CD4-positive, alpha-beta memory T cell (primary cell): Measurements from ENCODE around the gene CGN. TPM values are rescaled to one million over a fixed set of nuclear protein-coding genes. Genes with fewer than 3 reads are reported as not detected.

Experiments
- CTCF ChIA-PET: fragments of 350-600 bp; sonication (Branson Sonifier 250); formaldehyde crosslinking; loops from one replicate; lab custom pipeline; 2021; ENCODE audit warnings: inconsistent platforms; ENCODE audit not compliant: partially characterized antibody; lab: Charles Lee
- POLR2A ChIA-PET: fragments of 350-600 bp; sonication (Branson Sonifier 250); formaldehyde crosslinking; loops from one replicate; lab custom pipeline; 2021; ENCODE audit not compliant: partially characterized antibody; lab: Charles Lee
- DNase-seq, 5 donors: peaks; one replicate each; pipeline versions ENCODE4 v3.0.0 to v3.0.0-alpha.2; 2020 to 2022; ENCODE audit warnings: mixed read lengths in 1 of 5
- H3K27ac ChIP-seq: one replicate; pipeline ENCODE4 v1.7.0; 2013; ENCODE audit warnings: low read depth, low read length
- H3K27me3 ChIP-seq: 2 replicates; pipeline ENCODE4 v1.7.0; 2013; ENCODE audit warnings: mild to moderate bottlenecking, low read length, moderate library complexity; ENCODE audit not compliant: insufficient read depth
- H3K36me3 ChIP-seq: 2 replicates; pipeline ENCODE4 v1.7.0; 2013; ENCODE audit warnings: mild to moderate bottlenecking, low read length, moderate library complexity; ENCODE audit not compliant: insufficient read depth
- H3K4me1 ChIP-seq: 2 replicates; pipeline ENCODE4 v1.7.0; 2013; ENCODE audit warnings: mild to moderate bottlenecking, low read length, moderate library complexity; ENCODE audit not compliant: insufficient read depth
- H3K4me3 ChIP-seq, 2 donors: one replicate each; pipeline ENCODE4 v1.7.0; 2013; ENCODE audit warnings: low read length in 2 of 2, mild to moderate bottlenecking in 1 of 2
- H3K9me3 ChIP-seq, 2 donors: one replicate each; pipeline ENCODE4 v1.7.0; 2013; ENCODE audit warnings: low read length in 2 of 2, control low read depth in 1 of 2; ENCODE audit not compliant: control insufficient read depth in 1 of 2
- H3K27ac Mint-ChIP-seq, 7 donors: one replicate each; pipeline ENCODE4 v1.8.0; 2020 to 2021; ENCODE audit warnings: mixed read lengths in 7 of 7, mild to moderate bottlenecking in 6 of 7, inconsistent platforms in 3 of 7, moderate library complexity in 3 of 7
- H3K27me3 Mint-ChIP-seq, 2 donors: one replicate each; pipeline ENCODE4 v1.8.0; 2020 to 2021; ENCODE audit warnings: mixed read lengths in 2 of 2
- H3K36me3 Mint-ChIP-seq, 2 donors: one replicate each; pipeline ENCODE4 v1.8.0; 2020 to 2021; ENCODE audit warnings: mixed read lengths in 2 of 2, inconsistent platforms in 1 of 2, mild to moderate bottlenecking in 1 of 2
- H3K4me1 Mint-ChIP-seq, 4 donors: one replicate each; pipeline ENCODE4 v1.8.0; 2020 to 2021; ENCODE audit warnings: mixed read lengths in 4 of 4, mild to moderate bottlenecking in 1 of 4
- H3K4me3 Mint-ChIP-seq, 8 donors: one replicate each; pipeline ENCODE4 v1.8.0; 2020 to 2021; ENCODE audit warnings: mixed read lengths in 8 of 8, mild to moderate bottlenecking in 7 of 8, moderate library complexity in 6 of 8, inconsistent platforms in 3 of 8
- H3K9me3 Mint-ChIP-seq, 8 donors: one replicate each; pipeline ENCODE4 v1.8.0; 2020 to 2021; ENCODE audit warnings: mixed read lengths in 8 of 8, mild to moderate bottlenecking in 5 of 8, inconsistent platforms in 3 of 8, moderate library complexity in 1 of 8
- intact Hi-C: fragments of 100-400 bp; cut with micrococcal nuclease; formaldehyde crosslinking; loops from one replicate; pipeline ENCODE4 v1.15.1; 2023
- microRNA-seq: library from miRNA; unstranded; fragments of <30 nt; microRNA quantifications from one replicate; pipeline ENCODE4 v1.2.0, GENCODE V29; 2021; ENCODE audit warnings: borderline replicate concordance, borderline number of aligned reads, borderline microRNAs expressed, mixed read lengths
- polyA plus RNA-seq, 2 donors: library from polyadenylated mRNA; unstranded; fragments of 300-500 nt; fragmentation: Illumina TruSeq; gene quantifications; one replicate each; pipeline ENCODE4 v1.2.3, GENCODE V29; 2021
- total RNA-seq, 2 experiments: library from RNA; stranded (reverse); gene quantifications; one replicate each; pipeline ENCODE4 v1.2.3, GENCODE V29; 2021

CGN gene
- total and polyA plus RNA-seq, 4 experiments from 2014 or later = 0.81 to 1.4 (median 1.0) TPM; not detected in 1

DNA sequence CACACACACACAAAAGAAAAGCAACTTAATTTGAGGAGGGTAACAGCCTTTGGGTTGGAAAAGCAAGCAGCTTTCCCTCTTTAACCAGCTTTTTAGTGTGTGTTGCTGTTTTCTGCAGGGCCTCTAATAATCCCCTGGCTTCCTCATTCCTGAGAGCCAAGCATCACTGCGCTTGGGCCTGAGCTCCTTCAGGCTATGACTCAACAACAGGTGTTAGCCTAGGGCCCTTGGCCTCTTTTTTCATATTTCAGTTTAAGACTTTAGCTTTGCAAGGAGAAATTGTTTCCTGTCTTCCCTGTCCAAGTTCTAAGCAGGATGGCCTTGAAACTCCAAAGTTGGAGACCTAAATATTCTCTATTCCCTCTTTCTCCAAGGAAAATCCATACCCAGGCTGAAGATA lies 74.4 kb downstream of the CGN start:
- H3K4me3 ChIP-seq = no peak overlapping the region
- ChIA-PET CTCF (interaction anchor here (0.7 to 1.1 kb wide), 3 partner anchors 8 to 250 kb away, joined by 3 to 4 read pairs (median 3); no protein-coding TSS in a partner anchor), POLR2A (no interaction called here)
- no peak overlapping the region for H3K27ac ChIP-seq
- no peaks in the 10 kb centered on the region for H3K36me3 ChIP-seq
- Mint-ChIP-seq H3K36me3 (peaks cover 0 to under 1% of the 10 kb centered on the region in 2 donors), H3K4me1 (no peaks in the 10 kb centered on the region), H3K9me3 (peaks cover 0 to 4% (median under 1%) of the 10 kb centered on the region in 8 donors), H3K27me3 (peaks cover 3 to 4% of the 10 kb centered on the region in 2 donors), H3K27ac (no peak overlapping the region), H3K4me3 (no peak overlapping the region)
- H3K9me3 ChIP-seq = no peaks in the 10 kb centered on the region
- H3K27me3 ChIP-seq = no peaks in the 10 kb centered on the region
- intact Hi-C loops = no loop called here
- H3K4me1 ChIP-seq = no peaks in the 10 kb centered on the region
- no peak for DNase-seq

Small RNA genes lying within 50 kb of the gene (microRNA-seq; reads per million reads assigned to microRNA genes)
- not detected for gene MIR554

Other genes starting within 250 kb of the CGN start
- 10 to 100 TPM; 39.2 to 39.3 TPM for gene ZNF687, start 229.1 kb upstream of the CGN start, total RNA-seq
- 1 to 10 TPM in 1 of 2 donors, under 1 TPM in 1; 0.36 to 1.3 TPM for gene ZNF687, start 229.1 kb upstream of the CGN start, polyA plus RNA-seq
- gene PI4KB, start 184.0 kb upstream of the CGN start, total RNA-seq = 10 to 100 TPM; 87.2 to 97.4 TPM
- gene PI4KB, start 184.0 kb upstream of the CGN start, polyA plus RNA-seq = 10 to 100 TPM; 56.6 to 68.8 TPM
- gene RFX5, start 164.1 kb upstream of the CGN start, total RNA-seq = 10 to 100 TPM; 56.3 to 64.3 TPM
- gene RFX5, start 164.1 kb upstream of the CGN start, polyA plus RNA-seq = 10 to 100 TPM; 32.1 to 33.6 TPM
- not detected for gene SELENBP1, start 138.7 kb upstream of the CGN start, total RNA-seq
- not detected for gene SELENBP1, start 138.7 kb upstream of the CGN start, polyA plus RNA-seq
- 100 to 1,000 TPM; 189 to 202 TPM for gene PSMB4, start 111.8 kb upstream of the CGN start, total RNA-seq
- 10 to 100 TPM; 68.2 to 85.7 TPM for gene PSMB4, start 111.8 kb upstream of the CGN start, polyA plus RNA-seq
- 100 to 1,000 TPM; 125 to 130 TPM for gene POGZ, start 51.9 kb upstream of the CGN start, total RNA-seq
- gene POGZ, start 51.9 kb upstream of the CGN start, polyA plus RNA-seq = 1 to 10 TPM in 1 of 2 donors, under 1 TPM in 1; 0.87 to 6.5 TPM
- gene TUFT1, start 28.9 kb downstream of the CGN start, total RNA-seq = 1 to 10 TPM; 3.5 to 4.4 TPM
- gene TUFT1, start 28.9 kb downstream of the CGN start, polyA plus RNA-seq = 1 to 10 TPM; 5.0 to 5.3 TPM
- 10 to 100 TPM; 40.0 to 44.3 TPM for gene SNX27, start 100.7 kb downstream of the CGN start, total RNA-seq
- 10 to 100 TPM in 1 of 2 donors, 1 to 10 TPM in 1; 7.5 to 14.2 TPM for gene SNX27, start 100.7 kb downstream of the CGN start, polyA plus RNA-seq
- gene CELF3, start 205.4 kb downstream of the CGN start, total RNA-seq = not detected
- gene CELF3, start 205.4 kb downstream of the CGN start, polyA plus RNA-seq = not detected
- gene RIIAD1, start 210.1 kb downstream of the CGN start, total RNA-seq = not detected
- not detected for gene RIIAD1, start 210.1 kb downstream of the CGN start, polyA plus RNA-seq